Activated CD4-positive, alpha-beta memory T cell treated with anti-CD3 and anti-CD28 coated beads, Interleukin-2, amount 10 ng/mL, durations not matched to agents 7 days and 5 days (primary cell): ENCODE data around the gene GATC. TPM values are rescaled to one million over a fixed set of nuclear protein-coding genes. Genes with fewer than 3 reads are reported as not detected.

Source experiments
- CTCF ChIA-PET: fragments of 350-600 bp; sonication (Branson Sonifier 250); formaldehyde crosslinking; loops from one replicate; lab custom pipeline; 2021; ENCODE audit warnings: antibody characterized with exemption, inconsistent platforms; lab: Charles Lee
- POLR2A ChIA-PET: fragments of 350-600 bp; sonication (Branson Sonifier 250); formaldehyde crosslinking; loops from one replicate; lab custom pipeline; 2021; ENCODE audit warnings: antibody characterized with exemption; lab: Charles Lee
- DNase-seq: peaks from one replicate; pipeline ENCODE4 v3.0.0-alpha.2; 2020
- H3K27ac Mint-ChIP-seq: one replicate; pipeline ENCODE4 v1.8.0; 2021; ENCODE audit warnings: mild to moderate bottlenecking, mixed read lengths
- H3K27me3 Mint-ChIP-seq: one replicate; pipeline ENCODE4 v1.8.0; 2021; ENCODE audit warnings: mixed read lengths
- H3K36me3 Mint-ChIP-seq: one replicate; pipeline ENCODE4 v1.8.0; 2021; ENCODE audit warnings: low read depth, mixed read lengths
- H3K4me1 Mint-ChIP-seq: one replicate; pipeline ENCODE4 v1.8.0; 2021; ENCODE audit warnings: mixed read lengths
- H3K4me3 Mint-ChIP-seq: one replicate; pipeline ENCODE4 v1.8.0; 2021; ENCODE audit warnings: mild to moderate bottlenecking, mixed read lengths
- H3K9me3 Mint-ChIP-seq: one replicate; pipeline ENCODE4 v1.8.0; 2021; ENCODE audit warnings: mixed read lengths
- total RNA-seq, 2 experiments: library from RNA; stranded (reverse); gene quantifications; one replicate each; pipeline ENCODE4 v1.2.3, GENCODE V29; 2021

Gene GATC
- total RNA-seq, 2 experiments from 2014 or later: 28.6 to 29.5 TPM

DNA sequence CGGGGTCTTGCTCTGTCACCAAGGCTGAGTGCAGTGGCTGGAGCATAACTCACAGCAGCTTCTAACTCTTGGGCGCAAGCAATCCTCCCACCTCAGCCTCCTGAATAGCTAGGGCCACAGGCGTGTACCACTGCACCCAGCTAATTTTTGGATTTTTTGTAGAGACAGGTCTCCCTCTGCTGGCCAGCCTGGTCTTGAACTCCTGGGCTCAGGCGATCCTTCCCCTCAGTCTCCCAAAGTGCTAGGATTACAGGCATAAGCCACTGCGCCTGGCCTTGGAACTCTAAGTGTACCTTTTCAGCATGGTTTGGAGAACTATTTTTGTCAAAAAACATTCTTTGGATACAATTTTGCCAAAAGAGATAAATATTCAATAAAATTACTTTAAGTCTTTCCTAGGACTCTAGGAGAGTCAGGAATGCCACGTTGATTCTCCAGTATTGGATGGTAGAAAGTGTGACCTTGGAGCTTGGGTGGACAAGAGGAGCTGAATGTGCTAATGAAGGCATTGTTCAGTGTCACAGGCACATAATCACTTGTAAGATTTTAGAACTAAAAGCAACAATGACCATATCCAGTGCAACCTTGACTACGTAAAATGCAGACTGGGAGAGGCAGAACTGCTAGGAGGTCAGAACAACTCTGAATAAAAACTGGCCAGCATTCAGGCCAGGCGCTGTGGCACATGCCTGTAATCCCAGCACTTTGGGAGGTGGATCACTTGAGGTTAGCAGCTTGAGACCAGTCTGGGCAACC, 20.5 kb downstream of the GATC start:
- Mint-ChIP-seq H3K27me3 (no peaks in the 10 kb centered on the region), H3K27ac (no peak overlapping the region), H3K36me3 (peaks cover 55% of the 10 kb centered on the region), H3K4me3 (peak overlapping the region; percentile 15), H3K9me3 (no peaks in the 10 kb centered on the region), H3K4me1 (peaks cover 40% of the 10 kb centered on the region)
- ChIA-PET POLR2A (interaction anchor here (0.9 to 4.6 kb wide), 6 partner anchors 10 to 438 kb away, joined by 3 to 27 read pairs (median 7); partner anchors contain the start of genes DYNLL1, POP5 and SPPL3), CTCF (interaction anchor here (0.6 to 3.6 kb wide), 14 partner anchors 8 to 626 kb away, joined by 3 to 21 read pairs (median 4); partner anchors contain the start of genes POP5 and SIRT4)
- peak; percentile 58 for DNase-seq

DNA sequence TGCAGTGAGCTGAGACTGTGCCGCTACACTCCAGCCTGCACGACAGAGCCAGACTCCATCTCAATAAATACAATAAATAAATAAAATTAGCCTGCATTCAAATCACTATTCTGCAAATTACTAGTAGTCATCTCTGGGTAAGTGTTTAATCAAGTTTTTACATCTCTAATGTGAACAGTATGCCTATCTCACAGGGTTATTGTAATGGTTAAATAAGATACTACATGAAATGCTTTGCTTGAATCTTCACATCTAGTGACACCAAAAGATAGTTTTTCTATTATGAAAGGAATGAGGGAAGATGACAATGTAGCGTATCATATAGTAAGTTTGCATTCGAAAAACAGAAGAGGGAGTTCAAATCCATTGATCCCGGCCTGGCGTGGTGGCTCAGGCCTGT, 21.2 kb downstream of the GATC start:
- POLR2A ChIA-PET: interaction anchor here (0.7 to 4.6 kb wide), 7 partner anchors 28 to 176 kb away, joined by 3 to 31 read pairs (median 11); partner anchors contain the start of genes COX6A1, DYNLL1, POP5 and RNU4-1
- no peaks in the 10 kb centered on the region for H3K27me3 Mint-ChIP-seq
- H3K36me3 Mint-ChIP-seq: peaks cover 48% of the 10 kb centered on the region
- H3K4me3 Mint-ChIP-seq: peak overlapping the region; percentile 93
- DNase-seq: no peak
- H3K9me3 Mint-ChIP-seq: no peaks in the 10 kb centered on the region
- CTCF ChIA-PET: interaction anchor here (0.6 to 3.6 kb wide), 11 partner anchors 9 to 170 kb away, joined by 3 to 21 read pairs (median 6); partner anchors contain the start of genes COX6A1 and POP5
- H3K27ac Mint-ChIP-seq: no peak overlapping the region
- peaks cover 42% of the 10 kb centered on the region for H3K4me1 Mint-ChIP-seq

DNA sequence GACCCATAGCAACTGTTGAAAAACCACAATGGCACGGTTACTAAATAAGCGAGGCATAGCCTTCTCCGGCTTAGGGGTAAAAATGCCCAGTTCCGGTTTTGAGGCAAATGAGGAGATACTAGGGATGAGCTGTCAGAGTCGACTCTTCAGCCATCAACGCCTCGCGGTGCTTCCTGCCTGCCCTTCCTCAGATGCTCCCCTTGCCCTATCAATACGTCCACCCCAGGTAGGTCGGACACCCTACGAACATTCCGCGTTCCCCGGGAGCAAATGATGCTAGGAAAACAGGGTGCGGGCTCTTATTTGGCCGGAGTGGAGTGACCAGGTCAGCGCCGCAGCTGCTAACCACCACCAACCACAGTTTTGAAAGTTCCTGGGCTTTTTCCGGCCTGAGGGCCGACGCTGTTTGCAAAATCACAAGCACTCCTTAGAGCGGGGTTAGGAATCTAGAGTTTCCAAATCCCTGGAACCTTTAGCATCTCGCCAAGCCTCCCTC, 22.1 kb downstream of the GATC start:
- ChIA-PET POLR2A (interaction anchor here (0.7 to 4.6 kb wide), 21 partner anchors 9 to 237 kb away, joined by 3 to 31 read pairs (median 8); partner anchors contain the start of genes COQ5, COX6A1, DYNLL1 and GATC), CTCF (interaction anchor here (0.8 to 3.6 kb wide), 14 partner anchors 11 to 166 kb away, joined by 3 to 33 read pairs (median 7); partner anchors contain the start of genes COX6A1, POP5 and SIRT4)
- H3K9me3 Mint-ChIP-seq: no peaks in the 10 kb centered on the region
- H3K36me3 Mint-ChIP-seq: peaks cover 41% of the 10 kb centered on the region
- DNase-seq: peak; percentile 30
- H3K27ac Mint-ChIP-seq: peak overlapping the region; percentile 84
- H3K4me1 Mint-ChIP-seq: peaks cover 45% of the 10 kb centered on the region
- H3K27me3 Mint-ChIP-seq: no peaks in the 10 kb centered on the region
- H3K4me3 Mint-ChIP-seq: peak overlapping the region; percentile 93

DNA sequence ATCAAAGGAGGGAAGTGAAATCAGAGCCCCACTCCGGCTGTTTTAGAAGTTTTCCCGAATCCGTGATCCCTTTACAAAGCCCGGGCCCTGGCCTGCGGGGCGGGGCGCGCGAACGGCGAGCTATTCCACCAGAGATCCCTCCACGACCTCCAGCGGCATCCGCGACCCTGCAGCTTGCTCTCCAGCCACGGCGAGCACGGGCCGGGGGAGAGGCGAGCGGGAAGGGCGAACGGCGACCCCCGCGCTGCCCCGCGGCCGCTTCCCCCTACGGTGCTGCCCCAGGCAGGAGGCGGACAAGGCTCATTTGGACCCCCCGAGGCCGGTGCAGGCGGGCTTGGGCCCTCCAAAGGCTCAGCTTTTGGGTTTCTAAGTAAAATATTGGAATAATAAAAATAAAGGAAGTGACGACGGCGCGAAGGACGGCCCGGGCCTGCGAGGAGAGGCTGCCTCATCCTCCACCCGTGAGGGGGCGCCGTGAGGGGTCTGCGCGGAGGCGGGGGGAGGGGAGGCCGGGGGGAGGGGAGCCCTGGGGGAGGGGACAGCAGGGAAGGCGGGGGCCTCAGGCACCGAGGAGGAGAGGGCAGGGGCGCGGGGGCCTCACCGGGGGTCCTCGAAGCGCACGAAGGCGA, 22.7 kb downstream of the GATC start:
- DNase-seq: no peak
- POLR2A ChIA-PET: interaction anchor here (0.7 to 4.6 kb wide), 25 partner anchors 10 to 238 kb away, joined by 3 to 31 read pairs (median 6); partner anchors contain the start of genes COQ5, COX6A1, DYNLL1 and GATC
- Mint-ChIP-seq H3K4me3 (peak overlapping the region; percentile 93), H3K9me3 (no peaks in the 10 kb centered on the region), H3K27me3 (peaks cover 2% of the 10 kb centered on the region), H3K4me1 (peaks cover 45% of the 10 kb centered on the region), H3K27ac (peak overlapping the region; percentile 84), H3K36me3 (peaks cover 35% of the 10 kb centered on the region)
- CTCF ChIA-PET: interaction anchor here (0.8 to 3.6 kb wide), 21 partner anchors 11 to 268 kb away, joined by 3 to 33 read pairs (median 7); partner anchors contain the start of genes COX6A1, DYNLL1, POP5 and RPLP0

DNA sequence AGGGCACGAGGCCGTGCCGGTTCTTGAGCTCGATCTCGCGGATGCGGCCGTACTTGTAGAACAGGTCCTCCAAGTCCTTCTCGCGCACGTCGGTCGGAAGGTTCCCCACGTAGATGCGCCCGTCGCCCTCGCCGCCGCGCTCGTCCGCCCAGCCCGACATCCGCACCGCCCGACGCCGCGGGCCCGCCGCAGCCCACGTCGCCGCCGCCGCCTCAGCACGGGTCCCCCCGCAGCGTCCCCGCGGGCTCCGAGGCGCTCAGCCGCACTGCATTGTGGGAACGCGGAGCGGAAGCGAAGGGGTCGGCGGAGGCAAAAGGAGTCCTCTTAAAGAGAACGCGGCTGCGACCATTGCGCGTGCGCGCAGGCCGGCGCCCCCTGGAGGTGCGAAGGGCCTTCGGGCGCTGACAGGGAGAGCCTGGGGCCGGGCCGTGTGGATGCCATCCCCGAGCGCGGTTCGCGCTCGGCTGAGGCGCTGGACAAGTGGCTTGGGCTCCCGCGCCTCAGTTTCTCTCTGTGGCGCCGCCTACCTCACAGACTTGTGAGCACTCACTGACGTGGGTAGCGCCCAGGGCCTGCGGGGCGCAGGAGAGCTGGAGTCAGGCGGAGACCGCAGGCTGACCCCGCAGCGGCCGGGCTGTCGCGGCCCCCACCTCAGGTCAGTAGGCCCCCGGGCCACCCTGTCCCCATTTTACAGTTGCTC, 23.4 kb downstream of the GATC start, which contains the start of gene SRSF9:
SRSF9 (minus strand) TSS at position 299 of the 700 bp plus-strand sequence; CDS start at position 160, 139 bp downstream.
- CTCF ChIA-PET: interaction anchor here (0.6 to 3.6 kb wide), 24 partner anchors 12 to 269 kb away, joined by 3 to 33 read pairs (median 7); partner anchors contain the start of genes COX6A1, DYNLL1, POP5 and RPLP0
- Mint-ChIP-seq H3K9me3 (no peaks in the 10 kb centered on the region), H3K27me3 (peaks cover 2% of the 10 kb centered on the region), H3K27ac (peak within 1 kb of the TSS; percentile 84), H3K4me1 (peaks cover 47% of the 10 kb centered on the region), H3K36me3 (peaks cover 29% of the 10 kb centered on the region), H3K4me3 (peak within 1 kb of the TSS; percentile 93)
- POLR2A ChIA-PET: interaction anchor here (0.6 to 4.6 kb wide), 25 partner anchors 10 to 269 kb away, joined by 3 to 31 read pairs (median 6); partner anchors contain the start of genes COQ5, COX6A1, DYNLL1 and GATC
- DNase-seq: peak; percentile 97

DNA sequence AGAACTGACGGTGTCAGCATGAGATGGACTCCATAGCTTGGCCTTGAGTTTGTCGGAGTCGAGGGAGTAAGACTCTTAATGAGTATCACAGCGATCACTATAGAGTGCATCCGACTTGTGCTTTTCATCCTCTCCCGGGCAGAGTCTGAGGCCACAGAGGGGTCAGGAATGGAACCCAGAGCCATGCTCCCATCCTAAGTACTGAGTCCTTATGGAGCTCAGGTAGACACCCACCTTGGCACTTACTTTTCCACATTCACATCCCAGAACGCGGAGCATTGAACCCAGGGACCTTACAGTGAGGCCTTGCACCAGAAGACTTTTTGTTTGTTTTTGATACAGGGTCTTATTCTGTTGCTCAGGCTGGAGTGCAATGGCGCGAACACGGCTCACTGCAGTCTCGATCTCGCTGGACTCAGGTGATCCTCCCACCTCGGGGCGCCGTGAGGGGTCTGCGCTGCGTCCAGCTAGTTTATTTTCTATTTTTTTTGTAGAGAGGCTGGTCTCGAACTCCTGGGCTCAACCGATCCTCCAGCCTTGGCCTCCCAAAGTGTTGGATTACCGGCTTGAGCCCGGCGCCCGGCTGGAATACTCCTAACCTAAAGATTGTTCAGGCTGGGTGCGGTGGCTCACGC, 24.0 kb downstream of the GATC start:
- ChIA-PET POLR2A (interaction anchor here (0.6 to 4.6 kb wide), 12 partner anchors 9 to 178 kb away, joined by 3 to 31 read pairs (median 9); partner anchors contain the start of genes COX6A1, DYNLL1, POP5 and RNU4-1), CTCF (interaction anchor here (0.6 to 3.6 kb wide), 18 partner anchors 11 to 269 kb away, joined by 3 to 33 read pairs (median 8); partner anchors contain the start of genes COX6A1, DYNLL1, POP5 and RPLP0)
- Mint-ChIP-seq H3K36me3 (peaks cover 22% of the 10 kb centered on the region), H3K4me1 (peaks cover 48% of the 10 kb centered on the region), H3K4me3 (peak overlapping the region; percentile 93), H3K27ac (peak overlapping the region; percentile 71), H3K9me3 (no peaks in the 10 kb centered on the region), H3K27me3 (peaks cover 2% of the 10 kb centered on the region)
- DNase-seq: no peak

DNA sequence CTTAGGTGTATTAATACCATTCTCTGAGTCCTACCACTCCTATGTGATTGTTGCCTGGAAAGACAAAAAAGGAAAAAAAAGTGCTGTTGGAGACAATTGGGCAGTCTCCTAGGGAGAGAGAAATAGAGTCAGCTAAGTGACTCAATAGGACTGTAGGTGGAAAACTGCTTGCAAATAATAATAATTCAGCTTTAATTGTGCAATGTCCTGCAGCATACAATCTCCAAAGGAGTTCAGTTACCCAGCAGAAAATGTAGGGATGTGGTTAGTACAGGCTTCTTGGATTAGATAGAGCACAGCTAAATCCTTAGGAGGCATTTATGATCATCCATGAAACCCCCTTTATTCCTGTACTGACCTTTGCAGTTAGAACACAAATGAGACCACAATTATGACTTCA, 26.3 kb downstream of the GATC start:
- peaks cover 28% of the 10 kb centered on the region for H3K4me1 Mint-ChIP-seq
- DNase-seq: no peak
- no peak overlapping the region for H3K27ac Mint-ChIP-seq
- H3K27me3 Mint-ChIP-seq: peaks cover 2% of the 10 kb centered on the region
- CTCF ChIA-PET: interaction anchor here (1.7 kb wide), 1 partner anchor 24 kb away, joined by 7 read pairs; no protein-coding TSS in a partner anchor
- POLR2A ChIA-PET: interaction anchor here (1.5 to 1.8 kb wide), 2 partner anchors 24 to 180 kb away, joined by 8 to 9 read pairs; partner anchors contain the start of genes DYNLL1, RNU4-1 and RNU4-2
- peaks cover 9% of the 10 kb centered on the region for H3K36me3 Mint-ChIP-seq
- no peaks in the 10 kb centered on the region for H3K9me3 Mint-ChIP-seq
- H3K4me3 Mint-ChIP-seq: no peak overlapping the region

DNA sequence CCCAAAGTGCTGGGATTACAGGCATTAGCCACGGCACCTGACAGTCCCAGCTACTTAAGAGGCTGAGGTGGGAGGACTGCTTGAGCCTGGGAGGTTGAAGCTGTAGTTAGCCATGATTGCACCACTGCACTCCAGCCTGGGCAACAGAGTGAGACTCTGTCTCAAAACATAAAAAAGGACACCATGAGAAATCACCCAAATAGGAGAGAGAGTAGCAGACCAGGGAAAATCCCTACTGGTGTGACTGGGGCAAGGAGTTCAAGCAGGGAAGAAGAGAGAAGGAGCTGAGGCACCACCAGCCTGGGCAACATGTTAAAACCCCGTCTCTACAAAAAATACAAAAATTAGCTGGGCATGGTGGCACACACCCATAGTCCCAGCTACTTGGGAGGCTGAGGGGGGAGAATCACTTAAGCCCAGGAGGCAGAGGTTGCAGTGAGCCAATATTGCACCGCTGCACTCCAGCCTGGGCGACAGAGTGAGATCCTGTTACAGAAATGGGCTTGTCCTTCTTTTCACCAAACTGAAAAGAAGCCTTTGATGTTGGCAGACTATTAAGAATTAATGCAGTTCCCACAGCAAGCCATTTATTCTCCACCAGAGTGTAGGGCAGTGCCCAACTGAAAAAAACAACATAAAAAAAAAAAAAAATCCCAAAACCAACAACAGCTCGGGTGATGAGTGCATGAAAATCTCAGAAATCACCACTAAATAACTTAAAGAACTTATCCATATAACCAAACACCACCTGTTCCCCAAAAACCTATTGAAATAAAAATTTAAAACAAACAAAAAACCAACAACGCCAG, 27.8 kb downstream of the GATC start:
- no peak overlapping the region for H3K27ac Mint-ChIP-seq
- no peak for DNase-seq
- H3K36me3 Mint-ChIP-seq: no peaks in the 10 kb centered on the region
- H3K4me1 Mint-ChIP-seq: peaks cover 20% of the 10 kb centered on the region
- no peak overlapping the region for H3K4me3 Mint-ChIP-seq
- POLR2A ChIA-PET: interaction anchor here (0.6 to 1.1 kb wide), 3 partner anchors 17 to 54 kb away, joined by 3 to 4 read pairs (median 4); no protein-coding TSS in a partner anchor
- CTCF ChIA-PET: interaction anchor here (0.6 to 1.7 kb wide), 3 partner anchors 10 to 551 kb away, joined by 3 to 7 read pairs (median 5); no protein-coding TSS in a partner anchor
- H3K27me3 Mint-ChIP-seq: peaks cover 2% of the 10 kb centered on the region
- no peaks in the 10 kb centered on the region for H3K9me3 Mint-ChIP-seq

DNA sequence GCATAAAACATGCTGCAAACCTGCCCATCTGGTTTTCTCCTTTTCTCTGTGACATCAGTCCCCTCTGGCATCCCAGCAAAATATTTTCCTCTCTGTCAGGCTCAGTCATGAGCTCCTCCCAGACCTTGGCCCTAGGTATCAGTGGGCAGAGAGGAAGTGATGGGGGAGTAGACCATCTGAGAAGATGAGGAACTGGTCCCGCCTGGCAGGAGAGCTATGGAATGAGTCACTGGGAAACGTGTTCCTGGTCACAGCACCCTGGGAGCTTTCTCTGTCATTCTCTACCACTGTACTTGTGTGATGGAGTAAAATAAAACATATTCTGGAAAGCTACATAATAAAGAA, 28.3 kb downstream of the GATC start:
- Mint-ChIP-seq H3K27ac (no peak overlapping the region), H3K27me3 (peaks cover 2% of the 10 kb centered on the region), H3K4me1 (peaks cover 22% of the 10 kb centered on the region), H3K9me3 (no peaks in the 10 kb centered on the region), H3K36me3 (no peaks in the 10 kb centered on the region), H3K4me3 (no peak overlapping the region)
- no peak for DNase-seq
- CTCF ChIA-PET: interaction anchor here (1.3 to 1.4 kb wide), 2 partner anchors 11 to 60 kb away, joined by 3 to 5 read pairs; a partner anchor contains a TSS
- POLR2A ChIA-PET: interaction anchor here (0.6 to 1.7 kb wide), 4 partner anchors 18 to 53 kb away, joined by 3 to 6 read pairs (median 4); partner anchors contain the start of gene DYNLL1

DNA sequence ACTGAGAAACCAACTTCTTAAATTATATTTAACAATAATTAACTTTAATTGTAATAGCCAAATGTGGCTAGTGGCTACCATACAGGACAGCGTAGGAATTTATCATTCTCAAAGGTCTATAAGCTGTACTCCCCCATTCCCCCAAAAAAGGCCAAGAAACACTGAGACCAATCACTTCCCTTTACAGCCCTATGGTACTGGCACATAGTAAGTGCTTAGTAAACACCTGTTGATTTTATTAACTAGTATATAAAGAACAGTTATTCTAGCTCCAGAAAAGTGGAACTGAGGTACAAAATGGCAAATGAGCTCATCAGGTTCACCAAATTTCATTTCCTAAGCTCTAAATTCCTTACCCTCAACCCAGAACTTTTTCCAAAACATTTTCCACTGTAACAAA, 29.4 kb downstream of the GATC start:
- Mint-ChIP-seq H3K27ac (no peak overlapping the region), H3K4me1 (peaks cover 27% of the 10 kb centered on the region), H3K27me3 (peaks cover 2% of the 10 kb centered on the region), H3K9me3 (no peaks in the 10 kb centered on the region), H3K4me3 (no peak overlapping the region), H3K36me3 (no peaks in the 10 kb centered on the region)
- DNase-seq: no peak
- ChIA-PET POLR2A (interaction anchor here (1.1 to 1.7 kb wide), 2 partner anchors 20 to 32 kb away, joined by 3 to 6 read pairs; partner anchors contain the start of gene DYNLL1), CTCF (interaction anchor here (1.3 kb wide), 1 partner anchor 59 kb away, joined by 3 read pairs; a partner anchor contains a TSS)
